NCI-H774 (cell line): ENCODE measurements around the gene MS4A6A.
A peak's percentile ranks its signal among the peaks of the same experiment; 100 is the strongest.
"Not testable (repeated sequence)": the region's sequence is repeated elsewhere in the genome, so short reads cannot be mapped to it uniquely, and the experiment has no call there.

Source experiments
- DNase-seq: peaks from one replicate; lab custom pipeline; 2025; lab: John Stamatoyannopoulos, UW

MS4A6A gene

DNA sequence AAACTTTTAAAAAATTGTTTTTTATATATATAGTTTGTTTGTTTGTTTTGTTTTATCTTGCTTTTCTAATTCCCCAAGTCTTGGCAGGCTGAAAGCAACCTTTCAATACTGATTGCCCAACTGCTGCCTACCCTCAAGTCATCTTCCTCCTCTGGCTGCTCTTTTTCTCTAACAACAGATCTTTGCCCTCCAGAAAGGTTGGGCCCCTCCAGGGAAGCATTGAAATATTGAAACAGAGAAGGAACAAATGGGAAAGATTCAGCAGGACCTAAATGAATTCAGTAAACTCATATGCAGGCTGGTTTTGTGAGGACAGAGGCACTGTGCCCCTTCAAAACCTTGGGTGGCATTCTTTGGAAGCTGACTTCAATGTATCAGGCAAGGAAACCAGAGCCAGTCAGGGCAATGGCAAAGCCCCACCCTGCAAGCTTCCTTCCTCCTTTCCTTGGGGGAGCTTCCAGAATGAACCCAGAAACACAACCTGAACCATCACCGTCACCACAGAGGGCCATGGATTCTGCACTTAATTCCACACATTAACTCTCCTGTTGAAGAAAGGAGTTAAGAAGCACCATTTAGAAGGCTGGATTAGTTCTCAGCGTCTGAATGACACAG is 815 bp upstream of the MS4A6A start:
- no peak for DNase-seq

- no peak for DNase-seq
Measured at GRCh38 chr11:60175860-60176275, 7.0 kb downstream of the MS4A6A start.

DNA sequence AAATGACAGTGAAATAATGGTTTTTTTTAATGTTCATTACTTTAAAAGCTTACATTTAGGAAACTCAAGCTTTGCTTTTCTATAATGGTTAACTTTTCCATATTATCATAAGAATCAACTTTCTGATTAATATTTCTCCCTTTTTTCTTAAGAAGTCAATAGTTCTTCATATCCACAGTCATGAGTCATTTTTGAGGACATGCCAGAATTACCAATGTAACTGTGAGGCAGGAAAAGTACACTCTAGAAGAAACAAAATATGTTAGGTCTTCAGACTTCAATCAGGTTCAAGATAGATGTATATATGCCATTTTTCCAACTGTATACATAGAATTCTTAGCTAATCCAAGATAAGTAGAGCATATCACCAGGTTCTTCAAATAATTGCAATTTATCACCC is 10.9 kb downstream of the MS4A6A start:
- no peak for DNase-seq

DNA sequence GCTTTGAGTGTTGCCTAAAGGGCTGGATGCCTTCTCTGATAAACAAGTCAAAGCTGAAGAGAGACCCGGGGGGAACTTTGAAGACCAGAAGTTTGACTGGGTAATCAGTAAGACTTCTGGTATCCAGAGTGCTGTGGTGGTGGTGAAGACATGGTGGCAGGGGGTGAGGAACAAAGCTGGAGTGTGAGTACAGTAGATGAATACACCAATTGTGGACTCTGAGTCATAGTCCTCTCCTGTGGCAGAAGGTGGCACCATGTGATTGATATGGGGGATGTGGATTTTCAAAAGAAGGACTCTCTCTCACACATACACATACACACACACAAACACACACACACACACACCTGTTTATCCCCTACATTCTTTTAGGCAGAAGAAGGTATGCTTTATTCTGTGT is 12.3 kb downstream of the MS4A6A start:
- DNase-seq, result no peak

DNA sequence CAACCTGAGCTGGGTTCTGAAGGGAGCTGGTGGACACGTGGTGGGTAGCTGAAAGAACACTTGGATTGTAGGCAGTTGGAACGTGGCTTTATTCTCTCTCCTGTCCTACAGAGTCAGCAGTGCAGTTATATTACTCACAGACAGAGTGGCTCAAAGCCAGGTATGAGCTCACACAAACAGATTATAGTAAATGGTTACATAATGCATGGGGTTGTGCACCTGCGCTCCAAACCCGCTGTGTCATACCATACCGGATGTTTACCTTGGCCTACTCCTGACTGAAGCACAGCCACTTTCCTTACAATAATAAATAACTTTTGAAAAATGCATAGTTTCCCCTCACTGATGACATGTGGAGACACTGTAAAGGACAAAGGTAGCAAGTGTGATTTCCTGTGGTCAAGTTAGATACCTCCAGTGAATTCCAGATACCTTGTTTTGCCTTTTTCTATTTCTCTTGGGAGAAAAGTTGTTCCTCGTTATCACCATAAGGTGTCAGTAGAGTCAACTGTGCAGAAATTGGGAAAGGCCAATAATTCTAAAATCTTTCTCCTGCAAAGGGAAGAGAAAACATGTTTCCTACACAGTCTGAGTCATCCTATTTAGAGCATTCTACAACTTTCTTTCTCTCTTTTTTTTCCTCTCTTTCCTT is 13.5 kb downstream of the MS4A6A start:
- DNase-seq, result no peak

DNA sequence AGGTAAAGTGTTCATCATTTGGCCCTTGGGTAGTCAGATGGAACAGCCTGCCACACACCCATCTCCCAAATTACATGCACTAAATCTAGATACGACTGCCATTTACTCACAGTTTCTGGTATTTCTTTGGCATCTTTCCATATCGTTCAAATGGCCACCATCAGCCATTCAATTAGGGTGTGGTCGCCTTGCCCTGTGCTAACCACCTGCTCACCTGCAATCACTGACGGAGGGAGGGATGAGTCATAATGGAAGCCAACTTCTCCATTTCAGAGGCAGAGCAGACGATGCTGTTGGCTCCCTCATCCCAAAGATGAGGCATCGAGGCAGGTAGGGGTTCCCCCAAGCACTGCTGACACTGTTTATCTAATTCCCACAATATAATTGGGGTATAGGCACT is 14.6 kb downstream of the MS4A6A start:
- no peak for DNase-seq

- DNase-seq, result no peak
Measured at GRCh38 chr11:60165951-60166350, 16.9 kb downstream of the MS4A6A start.

DNA sequence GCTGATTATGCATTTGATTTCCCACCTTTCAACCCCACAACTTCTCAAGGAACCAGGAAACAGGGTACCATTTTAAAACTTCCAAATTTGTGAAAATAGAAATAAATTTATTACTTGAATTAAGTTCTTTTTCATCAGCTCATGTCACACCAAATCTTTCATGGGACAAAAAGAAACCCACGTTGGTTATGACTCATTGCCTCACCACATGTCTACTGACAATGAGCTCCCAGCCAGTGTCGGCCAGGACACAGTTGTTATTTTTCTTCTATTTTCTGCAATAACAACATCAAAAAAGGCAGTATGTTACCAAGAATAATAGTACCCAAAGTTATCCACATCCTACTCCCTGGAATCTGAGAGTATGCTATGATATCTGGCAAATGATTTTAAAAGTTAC is 17.3 kb downstream of the MS4A6A start:
- DNase-seq, result no peak

DNA sequence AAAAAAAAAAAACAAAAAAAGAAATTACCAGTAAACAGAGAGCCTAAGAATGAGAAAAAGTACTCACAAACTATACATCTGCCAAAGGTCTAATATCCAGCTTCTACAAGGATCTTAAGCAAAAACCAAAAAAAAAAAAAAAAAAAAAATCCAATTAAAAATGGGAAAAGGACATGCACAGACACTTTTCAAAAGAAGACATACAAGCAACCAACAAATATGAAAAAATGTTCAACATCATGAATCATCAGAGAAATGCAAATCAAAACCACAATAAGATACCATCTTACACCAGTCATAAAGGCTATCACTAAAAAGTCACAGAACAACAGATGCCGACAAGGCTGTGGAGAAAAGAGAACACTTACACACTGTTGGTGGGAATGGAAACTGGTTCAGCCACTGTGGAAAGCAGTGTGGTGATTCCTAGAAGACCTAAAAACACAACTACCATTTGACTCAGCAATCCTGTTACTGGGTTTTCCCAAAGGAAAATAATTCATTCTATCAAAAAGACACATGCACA is 18.3 kb downstream of the MS4A6A start:
- no peak for DNase-seq

DNA sequence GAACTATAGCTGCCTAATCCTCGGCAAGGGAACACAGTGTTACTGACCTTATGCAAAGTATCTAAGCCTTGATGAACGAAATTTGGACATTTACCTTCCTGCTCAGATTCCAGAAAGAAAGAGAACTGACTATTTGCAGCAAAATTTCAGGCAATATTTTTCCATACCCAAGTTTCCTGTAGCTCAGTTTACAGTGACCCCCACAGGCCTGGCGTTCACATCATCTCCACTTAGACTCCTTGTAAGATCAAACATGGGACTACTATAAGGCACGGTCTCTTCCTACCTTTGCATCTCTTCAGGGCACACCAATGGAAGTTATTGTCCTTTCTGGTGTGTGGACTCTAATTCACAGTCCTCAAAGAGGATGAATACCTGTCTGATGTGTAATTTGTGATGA is 21.1 kb downstream of the MS4A6A start:
- no peak for DNase-seq

DNA sequence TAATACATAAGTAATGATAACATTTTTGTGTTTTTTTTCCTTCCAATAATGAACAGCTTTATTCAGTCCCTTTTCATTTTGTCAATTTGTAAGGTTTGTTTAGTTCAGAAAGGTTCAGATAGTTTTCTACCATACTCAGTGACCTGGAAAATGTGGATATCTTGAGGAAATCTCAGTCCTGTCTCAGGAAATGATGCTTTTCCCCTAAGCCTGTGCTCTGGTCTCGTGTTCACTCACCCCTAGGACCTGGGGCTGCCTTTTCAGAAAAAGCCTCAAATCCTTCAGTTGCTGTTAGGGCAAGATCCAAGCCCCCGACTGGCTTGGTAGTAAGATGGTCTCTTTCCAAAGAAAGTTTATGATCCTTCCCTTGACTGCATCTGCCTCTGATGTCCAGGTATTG is 21.8 kb downstream of the MS4A6A start:
- no peak for DNase-seq

DNA sequence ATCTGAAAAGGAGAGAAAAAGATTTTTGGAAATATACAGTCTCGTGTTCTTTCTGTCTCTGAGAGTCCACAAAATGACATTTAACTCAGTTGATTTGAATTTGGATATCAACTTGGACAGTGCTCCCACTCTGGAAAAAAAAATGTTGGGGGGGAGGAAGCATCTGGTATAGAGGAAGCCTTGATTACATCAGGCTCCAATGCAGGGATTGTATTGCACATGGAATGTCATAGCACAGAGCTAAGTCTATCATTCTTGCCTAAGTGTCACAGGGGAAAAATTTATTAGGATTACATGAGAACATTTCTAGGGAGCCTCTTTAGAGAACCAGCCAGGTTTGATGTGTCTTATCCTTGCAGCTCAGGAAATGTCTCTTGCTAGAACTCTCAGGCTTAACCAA is 23.0 kb downstream of the MS4A6A start:
- DNase-seq, result no peak

DNA sequence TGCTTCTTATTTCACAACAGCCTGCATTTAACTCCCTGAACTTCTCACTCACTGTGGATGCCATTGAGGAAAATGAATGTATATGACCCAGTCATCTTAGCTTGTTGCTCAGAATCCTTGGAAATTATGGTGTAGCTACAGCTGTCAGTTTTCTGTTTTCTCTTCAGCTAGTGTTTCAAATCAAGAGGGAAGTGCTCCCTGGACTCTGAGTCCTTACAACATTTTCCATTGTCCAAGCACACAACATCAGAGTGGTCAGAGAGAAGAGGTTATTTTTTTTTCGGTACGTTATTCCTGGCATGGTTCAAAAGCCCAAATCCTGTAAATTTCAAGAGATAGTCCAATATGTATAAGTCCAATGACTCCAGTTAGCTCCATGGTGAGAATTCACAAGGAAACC is 23.6 kb downstream of the MS4A6A start:
- no peak for DNase-seq

DNA sequence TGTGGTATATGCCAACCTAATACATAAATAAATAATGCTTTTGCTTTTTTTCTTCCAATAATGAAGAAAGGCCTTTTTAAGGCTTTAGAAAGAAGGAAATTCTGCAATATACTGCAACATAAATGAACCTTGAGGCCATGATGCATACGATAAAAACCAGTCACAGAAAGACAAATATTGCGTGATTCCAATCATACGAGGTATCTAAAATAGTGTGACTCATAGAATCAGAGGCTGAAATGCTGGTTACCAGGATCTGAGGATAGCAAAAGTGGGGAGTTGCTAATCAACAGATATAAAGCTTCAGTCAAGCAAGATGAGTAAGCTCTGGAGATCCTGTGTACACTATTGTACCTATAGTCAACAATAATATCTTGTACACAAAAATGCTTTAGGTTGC is 24.2 kb downstream of the MS4A6A start:
- DNase-seq, result no peak

DNA sequence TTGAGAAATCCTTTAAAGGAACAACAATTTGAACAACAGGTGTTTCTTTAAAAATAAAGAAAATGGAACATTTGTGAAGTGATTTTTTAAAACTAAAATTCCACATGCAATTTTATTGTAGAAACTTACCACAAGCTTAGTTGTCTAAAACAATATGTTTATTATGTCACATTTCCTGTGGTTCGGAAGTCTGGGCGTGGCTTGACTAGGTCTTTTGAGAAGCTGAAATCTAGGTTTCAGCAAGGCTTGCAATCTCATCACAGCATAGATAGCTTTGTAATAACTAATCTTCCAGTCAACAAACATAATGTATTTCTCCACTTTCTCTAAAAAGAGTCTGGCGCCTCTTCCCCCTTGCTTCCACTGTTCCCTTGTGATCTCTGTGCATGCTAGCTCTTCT is 27.0 kb downstream of the MS4A6A start:
- DNase-seq, result no peak

DNA sequence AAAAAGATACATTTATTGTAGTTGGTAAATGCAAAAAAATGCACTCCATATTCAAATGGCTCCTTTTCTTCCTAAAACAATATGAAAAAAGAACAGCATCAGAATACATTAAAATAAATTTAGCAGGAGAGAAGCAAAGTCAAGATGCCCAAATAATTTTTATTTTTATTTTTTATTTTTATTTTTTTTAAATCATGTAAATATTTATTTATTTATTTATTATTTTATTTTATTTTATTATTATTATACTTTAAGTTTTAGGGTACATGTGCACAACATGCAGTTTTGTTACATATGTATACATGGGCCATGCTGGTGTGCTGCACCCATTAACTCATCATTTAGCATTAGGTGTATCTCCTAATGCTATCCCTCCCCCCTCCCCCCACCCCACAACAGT is 30.2 kb downstream of the MS4A6A start:
- DNase-seq, result not testable (repeated sequence)

DNA sequence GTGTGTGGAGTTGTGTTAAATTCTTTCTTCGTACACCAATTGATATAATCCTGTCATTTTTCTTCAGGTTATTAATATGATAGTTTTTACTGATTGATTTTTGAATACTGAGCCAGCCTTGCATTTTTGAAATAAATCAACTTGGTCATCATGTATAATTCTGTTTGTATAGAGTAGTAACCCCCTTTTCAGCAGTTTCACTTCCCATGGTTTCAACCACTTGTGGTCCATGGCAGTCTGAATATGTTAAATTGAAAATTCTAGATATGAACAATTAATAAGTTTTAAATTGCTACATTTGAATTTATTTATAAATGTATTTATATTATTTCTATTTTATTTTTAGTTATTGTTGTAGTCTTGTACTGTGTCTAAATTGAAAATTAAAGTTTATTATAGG is 32.6 kb downstream of the MS4A6A start:
- DNase-seq, result no peak

DNA sequence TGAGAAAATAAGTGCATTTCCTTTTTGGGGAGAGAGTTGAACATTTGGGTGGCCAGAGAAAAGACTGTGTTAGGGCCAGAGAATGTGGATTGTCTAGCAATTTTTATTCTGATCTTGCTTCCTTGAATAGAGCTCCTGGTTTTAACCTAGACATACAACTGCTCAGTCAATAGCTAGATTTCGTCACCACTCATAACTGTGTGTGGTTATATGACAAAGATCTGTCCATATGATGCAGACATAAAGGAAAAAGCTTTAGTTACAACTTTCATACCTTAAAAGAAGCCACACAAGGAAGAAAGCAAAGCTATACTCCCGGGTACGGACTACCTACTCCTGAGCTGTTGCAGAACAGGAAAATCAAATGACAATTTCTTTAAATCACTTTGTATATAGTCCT is 37.2 kb downstream of the MS4A6A start:
- DNase-seq, result no peak

- DNase-seq, result no peak
Measured at GRCh38 chr11:60143768-60144167, 39.1 kb downstream of the MS4A6A start.

DNA sequence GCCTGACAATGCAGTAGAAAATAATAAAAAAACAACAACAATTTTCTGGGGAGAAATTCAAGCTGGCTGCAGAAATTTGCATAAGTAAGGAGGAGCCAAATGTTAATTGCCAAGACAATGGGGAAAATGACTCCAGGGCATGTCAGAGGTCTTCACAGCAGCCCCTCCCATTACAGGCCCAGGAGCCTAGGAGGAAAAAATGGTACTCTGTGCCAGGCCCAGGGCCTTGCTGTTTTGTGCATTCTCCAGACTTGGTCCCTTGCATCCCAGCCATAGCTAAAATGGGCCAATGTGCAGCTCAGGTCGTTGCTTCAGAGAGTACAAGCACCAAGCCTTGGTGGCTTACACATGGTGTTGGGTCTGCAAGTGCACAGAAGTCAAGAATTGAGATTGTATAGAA is 49.0 kb downstream of the MS4A6A start:
- DNase-seq, result no peak

DNA sequence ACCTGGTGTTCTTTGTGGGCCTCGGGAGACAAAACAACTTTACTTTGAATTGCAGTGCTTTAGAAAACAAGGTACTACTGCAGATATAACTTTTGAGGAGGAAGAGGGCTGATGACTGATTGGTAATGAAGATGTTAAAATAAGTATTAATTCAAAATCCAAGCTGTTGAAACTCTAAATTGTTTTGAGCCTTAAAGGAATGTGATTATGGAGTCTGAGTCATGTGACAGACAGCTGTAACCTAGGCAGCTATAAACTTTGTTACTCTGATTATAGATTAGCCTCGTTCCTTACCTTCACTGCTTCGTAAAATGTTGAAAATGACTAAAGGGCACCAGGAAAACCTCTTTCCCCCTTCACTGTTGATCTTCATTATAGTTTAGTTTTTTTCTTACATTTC is 51.0 kb downstream of the MS4A6A start:
- no peak for DNase-seq

DNA sequence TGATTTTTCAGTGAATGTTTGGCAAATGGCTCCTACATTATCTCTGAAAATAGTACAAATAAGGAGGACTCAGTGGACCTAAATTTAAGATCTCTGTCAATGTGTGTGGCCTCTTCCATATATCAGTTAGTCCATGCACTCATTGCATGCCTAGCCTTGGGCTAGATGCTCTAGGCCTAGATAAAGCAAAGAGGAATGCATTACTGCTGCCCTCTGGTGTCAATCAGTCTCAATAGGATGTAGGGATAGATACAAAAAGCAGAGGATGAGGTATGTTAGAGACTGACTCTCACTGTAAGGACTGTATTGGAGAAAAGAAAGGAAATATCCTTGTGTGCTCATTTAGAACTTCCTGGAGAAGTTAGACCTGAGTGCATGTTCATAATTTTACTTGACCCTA is 52.4 kb downstream of the MS4A6A start:
- DNase-seq, result peak; percentile 53

GRCh38 chr11:60129853-60130252 is 53.0 kb downstream of the MS4A6A start:
- DNase-seq, result no peak

- not testable (repeated sequence) for DNase-seq
Measured at GRCh38 chr11:60128866-60129265, 54.0 kb downstream of the MS4A6A start.
